ENCODE data around the gene NDUFAF5.

NDUFAF5 gene

GRCh38 chr20:13778827-13779226, 6.0 kb upstream of the NDUFAF5 start:
- DNase-seq = no peak

DNA sequence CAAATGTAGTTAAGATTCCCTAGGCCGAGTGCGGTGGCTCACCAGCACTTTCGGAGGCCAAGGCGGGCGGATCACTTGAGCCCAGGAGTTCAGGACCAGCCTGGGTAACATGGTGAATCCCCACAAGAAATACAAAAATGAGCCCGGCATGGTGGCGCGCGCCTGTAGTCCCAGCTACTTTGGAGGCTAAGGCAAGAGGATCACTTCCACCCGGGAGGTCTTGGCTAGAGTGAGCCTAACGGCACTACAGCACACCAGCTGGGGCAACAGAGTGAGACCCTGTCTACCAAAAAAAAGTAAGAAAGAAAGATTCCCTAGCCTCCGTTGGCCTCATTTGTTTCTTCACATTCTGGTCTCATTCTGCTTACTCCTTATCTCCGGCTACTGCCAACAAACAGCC, 1.3 kb upstream of the NDUFAF5 start:
- no peak for DNase-seq

GRCh38 chr20:13784271-13784892, 446 bp upstream of the NDUFAF5 start:
- no peak for DNase-seq

GRCh38 chr20:13786143-13786828, 1.5 kb downstream of the NDUFAF5 start:
- no peak for DNase-seq

GRCh38 chr20:13788167-13788834, 3.5 kb downstream of the NDUFAF5 start:
- peak; percentile 59 for DNase-seq

- no peak for DNase-seq
Measured at GRCh38 chr20:13790708-13791107, 5.9 kb downstream of the NDUFAF5 start.

GRCh38 chr20:13791540-13792459, 7.0 kb downstream of the NDUFAF5 start:
- no peak for DNase-seq

- DNase-seq = no peak
Measured at GRCh38 chr20:13793001-13793400, 8.2 kb downstream of the NDUFAF5 start.

DNA sequence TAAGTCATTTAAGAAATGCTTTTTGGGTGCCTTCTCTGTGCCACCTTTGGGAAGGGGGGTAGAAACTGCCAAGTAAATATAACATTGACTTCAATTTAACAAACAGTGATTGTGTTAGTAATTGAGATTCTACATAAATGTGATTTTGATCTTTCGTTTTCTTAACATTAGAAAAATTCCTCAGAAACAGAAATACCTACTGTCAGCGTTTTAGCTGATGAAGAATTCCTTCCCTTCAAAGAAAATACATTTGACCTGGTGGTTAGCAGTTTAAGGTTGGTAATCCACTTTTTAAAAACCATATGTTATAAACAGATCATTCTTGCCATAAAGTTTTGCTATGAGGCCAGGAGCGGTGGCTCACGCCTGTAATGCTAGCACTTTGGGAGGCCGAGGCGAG, 9.8 kb downstream of the NDUFAF5 start:
- DNase-seq = no peak

DNA sequence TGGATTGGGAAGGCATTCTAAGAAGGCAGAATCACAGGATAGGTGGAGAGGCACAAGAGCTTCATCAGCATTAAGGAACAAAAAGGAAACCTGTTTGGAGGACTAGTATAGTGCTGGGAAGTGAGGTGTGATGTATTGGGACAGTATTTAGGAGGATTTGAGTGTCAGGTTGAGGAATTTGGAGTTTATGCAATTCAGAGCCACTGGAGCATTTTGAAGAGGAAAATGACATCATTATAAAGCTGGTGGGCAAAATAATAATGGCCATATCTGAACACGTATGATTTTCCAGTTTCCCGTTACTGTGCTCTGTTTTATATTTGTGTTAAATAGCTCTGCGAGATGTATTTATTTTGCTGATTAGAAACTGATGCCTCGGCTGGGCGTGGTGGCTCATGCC, 14.2 kb downstream of the NDUFAF5 start:
- no peak for DNase-seq

GRCh38 chr20:13799974-13800373, 15.1 kb downstream of the NDUFAF5 start:
- DNase-seq = no peak

GRCh38 chr20:13800728-13801134, 15.9 kb downstream of the NDUFAF5 start:
- DNase-seq = peak; percentile 88

GRCh38 chr20:13809373-13809772, 24.5 kb downstream of the NDUFAF5 start:
- no peak for DNase-seq

DNA sequence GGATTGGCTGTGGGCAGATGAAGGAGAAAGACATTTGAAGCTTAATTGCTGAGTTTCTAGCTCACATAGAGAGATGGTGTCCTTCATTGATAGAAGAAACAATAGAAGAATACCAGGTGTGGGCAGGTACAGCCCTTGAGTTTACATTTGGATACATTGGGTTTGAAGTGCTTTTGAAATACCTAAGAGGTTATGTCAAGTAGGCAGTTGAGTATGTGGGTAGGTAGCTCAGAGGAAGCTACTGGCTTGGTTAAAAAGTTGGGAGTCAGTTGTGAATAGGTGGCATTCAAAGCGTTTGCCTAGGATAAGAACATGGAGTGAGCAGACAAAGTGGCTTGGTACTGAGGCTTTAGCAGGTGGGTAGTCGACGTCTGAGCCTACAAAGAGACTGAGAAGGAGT, 25.0 kb downstream of the NDUFAF5 start:
- DNase-seq = no peak

- DNase-seq = no peak
Measured at GRCh38 chr20:13810446-13810845, 25.6 kb downstream of the NDUFAF5 start.

- DNase-seq = no peak
Measured at GRCh38 chr20:13813910-13814309, 29.1 kb downstream of the NDUFAF5 start.

- no peak for DNase-seq
Measured at GRCh38 chr20:13814672-13815071, 29.8 kb downstream of the NDUFAF5 start.

DNA sequence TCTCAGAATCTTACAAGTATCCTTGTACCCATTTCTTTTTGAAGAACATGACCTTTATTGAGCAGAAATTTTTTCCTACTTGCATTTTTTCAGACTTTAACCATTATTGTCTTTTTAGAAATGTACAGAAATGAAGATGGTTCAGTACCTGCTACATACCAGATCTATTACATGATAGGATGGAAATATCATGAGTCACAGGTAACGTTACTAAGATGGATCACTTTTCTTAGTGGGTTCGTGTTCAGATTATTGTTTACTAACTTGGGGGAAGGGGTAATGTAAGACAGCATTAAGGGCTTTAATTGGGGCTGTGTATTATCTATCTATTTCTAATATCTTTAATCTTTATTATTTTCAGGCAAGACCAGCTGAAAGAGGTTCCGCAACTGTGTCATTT, 31.9 kb downstream of the NDUFAF5 start:
- no peak for DNase-seq

GRCh38 chr20:13817342-13817741, 32.5 kb downstream of the NDUFAF5 start:
- no peak for DNase-seq

DNA sequence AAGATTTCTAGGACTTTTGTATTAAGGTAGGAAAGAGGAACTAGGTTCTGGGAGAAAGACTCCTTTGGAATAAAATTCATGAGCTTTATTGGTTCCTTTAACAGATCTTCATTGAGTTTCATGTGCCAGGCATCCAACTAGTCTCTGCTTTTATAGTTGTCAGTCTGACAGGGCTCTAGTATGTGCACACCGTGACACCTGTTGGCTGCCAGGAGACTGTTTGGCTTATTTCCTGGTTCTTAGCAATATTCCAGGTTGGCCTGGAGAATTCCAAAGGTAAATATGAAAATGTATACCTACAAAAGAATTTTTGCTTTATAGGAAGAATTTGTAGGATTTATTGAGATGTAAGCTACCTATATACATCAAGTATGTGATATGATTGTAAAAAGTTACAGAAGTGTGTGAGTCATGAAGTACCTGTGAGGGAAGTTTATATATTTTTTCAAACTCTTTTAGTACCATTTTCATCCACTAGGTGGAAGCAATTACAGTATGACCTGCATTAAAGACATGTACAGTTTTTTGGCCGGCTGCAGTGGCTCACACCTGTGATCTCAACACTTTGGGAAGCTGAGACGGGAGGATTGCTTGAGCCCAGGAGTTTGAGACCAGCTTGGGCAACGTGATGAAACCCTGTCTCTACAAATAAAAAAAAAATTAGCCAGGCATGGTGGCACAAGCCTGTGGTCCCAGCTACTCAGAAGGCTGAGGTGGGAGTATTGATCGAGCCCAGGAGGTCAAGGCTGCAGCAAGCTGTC, 35.2 kb downstream of the NDUFAF5 start:
- DNase-seq = no peak

- no peak for DNase-seq
Measured at GRCh38 chr20:13821876-13822275, 37.0 kb downstream of the NDUFAF5 start.

DNA sequence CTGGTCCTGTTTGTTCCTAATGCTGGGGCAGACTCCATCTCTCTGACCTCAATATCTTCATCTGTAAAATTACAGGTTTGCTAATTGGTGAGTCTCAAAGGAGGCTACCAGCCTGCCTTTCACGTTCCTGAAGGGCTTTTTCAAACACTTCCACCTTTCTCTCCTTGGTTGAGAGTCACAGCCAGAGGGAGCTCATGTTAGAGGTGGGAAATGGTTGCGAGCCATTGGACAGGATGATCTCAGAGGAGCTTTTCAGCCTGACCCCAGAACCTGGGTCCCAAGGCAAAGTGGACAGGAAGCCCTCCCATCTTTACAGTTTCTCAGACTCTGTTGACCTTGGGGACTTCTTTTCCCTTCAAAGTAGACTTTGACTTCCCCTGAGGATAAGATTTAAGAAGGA, 37.6 kb downstream of the NDUFAF5 start:
- no peak for DNase-seq

All from femur (tissue), 1 donor.